OCI-LY1 (cell line): Measurements from ENCODE around the gene CHST10.

ENCODE experiments used
- H2AFZ ChIP-seq: fragments of 200-600 bp; sonication (generic), shearing (Covaris generic); 2 replicates; pipeline ENCODE4 v1.6.0; 2014; ENCODE audit warnings: antibody characterized with exemption, mild to moderate bottlenecking, low read length
- H3F3A ChIP-seq: fragments of 200-600 bp; sonication (generic), shearing (Covaris generic); 2 replicates; pipeline ENCODE4 v1.6.0; 2014; ENCODE audit warnings: mild to moderate bottlenecking, antibody characterized with exemption, low read length, moderate library complexity; ENCODE audit not compliant: insufficient read depth
- H3K27ac ChIP-seq: fragments of 200-600 bp; sonication (generic); 2 replicates; pipeline ENCODE4 v1.5.1; 2014; ENCODE audit warnings: low read length, mixed run types, mild to moderate bottlenecking, low read depth; ENCODE audit not compliant: poor library complexity, severe bottlenecking
- H3K27me3 ChIP-seq: fragments of 200-600 bp; sonication (generic); 2 replicates; pipeline ENCODE4 v1.6.0; 2014; ENCODE audit warnings: antibody characterized with exemption, mild to moderate bottlenecking, low read length, moderate library complexity; ENCODE audit not compliant: insufficient read depth
- H3K36me3 ChIP-seq: fragments of 200-600 bp; sonication (generic); 2 replicates; pipeline ENCODE4 v1.6.1; 2014; ENCODE audit warnings: mild to moderate bottlenecking, antibody characterized with exemption, low read length, moderate library complexity, mixed read lengths; ENCODE audit not compliant: insufficient read depth
- H3K4me1 ChIP-seq: fragments of 200-600 bp; sonication (generic); 2 replicates; pipeline ENCODE4 v1.5.1; 2014; ENCODE audit warnings: mild to moderate bottlenecking, low read length, moderate library complexity; ENCODE audit not compliant: insufficient read depth, severe bottlenecking
- H3K4me2 ChIP-seq: fragments of 200-600 bp; sonication (generic), shearing (Covaris generic); 2 replicates; pipeline ENCODE4 v1.6.1; 2014; ENCODE audit warnings: low read length
- H3K4me3 ChIP-seq: fragments of 200-600 bp; sonication (generic); 2 replicates; pipeline ENCODE4 v1.5.1; 2014; ENCODE audit warnings: low read length, low read depth, mild to moderate bottlenecking, mixed read lengths; ENCODE audit not compliant: poor library complexity, severe bottlenecking
- H3K79me2 ChIP-seq: fragments of 200-600 bp; shearing (Covaris generic); 2 replicates; pipeline ENCODE4 v1.6.1; 2016; ENCODE audit warnings: mixed run types, low read length, mixed read lengths; ENCODE audit not compliant: insufficient read depth
- H3K9ac ChIP-seq: fragments of 200-600 bp; sonication (generic), shearing (Covaris generic); 2 replicates; pipeline ENCODE4 v1.6.1; 2014; ENCODE audit warnings: mild to moderate bottlenecking, low read length, mixed read lengths
- H3K9me2 ChIP-seq: fragments of 200-600 bp; sonication (generic), shearing (Covaris generic); 2 replicates; pipeline ENCODE4 v1.6.1; 2014; ENCODE audit warnings: low read depth, mild to moderate bottlenecking, low read length, mixed read lengths
- H3K9me3 ChIP-seq: fragments of 200-600 bp; shearing (Covaris generic); 2 replicates; pipeline ENCODE4 v1.6.1; 2014; ENCODE audit warnings: low read length, mixed read lengths
- H4K20me1 ChIP-seq: fragments of 200-600 bp; sonication (generic), shearing (Covaris generic); 2 replicates; pipeline ENCODE4 v1.6.0; 2016; ENCODE audit warnings: mild to moderate bottlenecking, low read length; ENCODE audit not compliant: insufficient read depth
- EZH2 ChIP-seq: fragments of 200-600 bp; sonication (generic), shearing (Covaris generic); IDR thresholded peaks from 2 replicates; pipeline ENCODE4 v1.8.0; 2017; ENCODE audit warnings: borderline replicate concordance, mixed run types, mild to moderate bottlenecking, antibody characterized with exemption, low read length, moderate library complexity, mixed read lengths
- TF ChIP-seq, protein P1 (sequence below): fragments of 200-600 bp; sonication (generic), shearing (Covaris generic); IDR thresholded peaks from 2 replicates; pipeline ENCODE4 v1.5.1; 2017; ENCODE audit warnings: mild to moderate bottlenecking, antibody characterized with exemption, low read length, moderate library complexity, mixed read lengths

Gene CHST10

DNA sequence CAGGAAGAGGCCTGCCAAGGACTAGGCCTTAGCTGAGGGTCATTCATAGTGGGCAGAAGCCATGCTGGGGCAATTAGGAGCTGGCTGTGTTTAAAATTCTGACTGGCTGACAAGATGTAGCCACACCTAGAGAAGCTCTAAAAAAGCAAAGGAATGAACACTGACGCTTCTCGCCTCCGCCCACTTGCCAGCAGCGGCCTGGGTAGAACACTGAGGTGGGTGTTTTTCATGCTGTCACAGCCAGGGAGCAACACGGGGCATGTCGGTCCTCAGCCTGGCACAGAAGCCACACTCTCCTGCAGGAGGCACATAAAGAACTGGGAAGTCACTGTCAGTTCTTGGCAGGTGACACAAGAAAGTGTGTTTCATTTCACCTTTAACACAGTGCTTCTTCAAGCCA, 10.4 kb downstream of the CHST10 start:
- Histone ChIP-seq H3K27ac (no peak overlapping the region), H3K79me2 (no peaks in the 10 kb centered on the region), H3K4me3 (no peak overlapping the region), H3K4me2 (no peak overlapping the region), H3F3A (no peaks in the 10 kb centered on the region), H3K36me3 (peaks cover 31% of the 10 kb centered on the region), H3K27me3 (no peaks in the 10 kb centered on the region), H3K4me1 (no peaks in the 10 kb centered on the region), H3K9me3 (no peaks in the 10 kb centered on the region), H4K20me1 (no peaks in the 10 kb centered on the region), H3K9ac (no peak overlapping the region), H2AFZ (no peak overlapping the region), H3K9me2 (no peaks in the 10 kb centered on the region)
- TF ChIP-seq, protein P1, sequence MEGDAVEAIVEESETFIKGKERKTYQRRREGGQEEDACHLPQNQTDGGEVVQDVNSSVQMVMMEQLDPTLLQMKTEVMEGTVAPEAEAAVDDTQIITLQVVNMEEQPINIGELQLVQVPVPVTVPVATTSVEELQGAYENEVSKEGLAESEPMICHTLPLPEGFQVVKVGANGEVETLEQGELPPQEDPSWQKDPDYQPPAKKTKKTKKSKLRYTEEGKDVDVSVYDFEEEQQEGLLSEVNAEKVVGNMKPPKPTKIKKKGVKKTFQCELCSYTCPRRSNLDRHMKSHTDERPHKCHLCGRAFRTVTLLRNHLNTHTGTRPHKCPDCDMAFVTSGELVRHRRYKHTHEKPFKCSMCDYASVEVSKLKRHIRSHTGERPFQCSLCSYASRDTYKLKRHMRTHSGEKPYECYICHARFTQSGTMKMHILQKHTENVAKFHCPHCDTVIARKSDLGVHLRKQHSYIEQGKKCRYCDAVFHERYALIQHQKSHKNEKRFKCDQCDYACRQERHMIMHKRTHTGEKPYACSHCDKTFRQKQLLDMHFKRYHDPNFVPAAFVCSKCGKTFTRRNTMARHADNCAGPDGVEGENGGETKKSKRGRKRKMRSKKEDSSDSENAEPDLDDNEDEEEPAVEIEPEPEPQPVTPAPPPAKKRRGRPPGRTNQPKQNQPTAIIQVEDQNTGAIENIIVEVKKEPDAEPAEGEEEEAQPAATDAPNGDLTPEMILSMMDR, result no peak
- no peak for TF ChIP-seq EZH2

DNA sequence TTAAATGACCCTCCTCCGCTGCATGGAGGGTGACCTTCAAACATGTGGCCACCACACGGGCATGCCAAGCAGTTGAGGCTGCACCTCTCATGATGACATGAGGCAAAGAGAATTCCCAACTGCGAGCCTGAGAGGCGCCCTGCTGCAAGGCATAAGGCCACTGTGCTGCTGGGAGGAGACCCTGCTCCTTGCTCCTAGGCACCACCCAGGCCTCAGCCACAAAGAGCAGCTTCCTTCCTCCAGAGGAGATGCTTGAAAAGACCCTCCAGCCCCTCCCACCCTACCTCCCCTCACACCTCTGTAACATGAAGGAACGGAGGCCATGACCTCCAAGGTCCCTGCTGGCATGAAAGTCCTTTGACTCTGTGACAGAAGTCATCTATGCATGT, 11.4 kb downstream of the CHST10 start:
- peaks cover 33% of the 10 kb centered on the region for H3K36me3 ChIP-seq
- no peak overlapping the region for H3K27ac ChIP-seq
- H3K4me1 ChIP-seq, result no peaks in the 10 kb centered on the region
- H3K79me2 ChIP-seq, result no peaks in the 10 kb centered on the region
- no peak overlapping the region for H3K4me3 ChIP-seq
- no peaks in the 10 kb centered on the region for H3K9me3 ChIP-seq
- H2AFZ ChIP-seq, result no peak overlapping the region
- H3K4me2 ChIP-seq, result no peak overlapping the region
- TF ChIP-seq EZH2, result no peak
- TF ChIP-seq, protein P1, result no peak
- H3F3A ChIP-seq, result no peaks in the 10 kb centered on the region
- no peak overlapping the region for H3K9ac ChIP-seq
- H4K20me1 ChIP-seq, result no peaks in the 10 kb centered on the region
- no peaks in the 10 kb centered on the region for H3K9me2 ChIP-seq
- H3K27me3 ChIP-seq, result no peaks in the 10 kb centered on the region

- Histone ChIP-seq H3K27me3 (no peaks in the 10 kb centered on the region), H4K20me1 (no peaks in the 10 kb centered on the region), H2AFZ (no peak overlapping the region), H3K9me2 (no peaks in the 10 kb centered on the region), H3K9me3 (no peaks in the 10 kb centered on the region), H3K4me2 (no peak overlapping the region), H3K9ac (no peak overlapping the region), H3K4me3 (no peak overlapping the region), H3K27ac (no peak overlapping the region), H3K36me3 (peaks cover 36% of the 10 kb centered on the region), H3K79me2 (no peaks in the 10 kb centered on the region), H3K4me1 (no peaks in the 10 kb centered on the region), H3F3A (no peaks in the 10 kb centered on the region)
- TF ChIP-seq, protein P1, result no peak
- no peak for TF ChIP-seq EZH2
Measured at GRCh38 chr2:100405403-100406119, 11.9 kb downstream of the CHST10 start.
